Endothelial cell of umbilical vein (primary cell): Measurements from ENCODE around the gene KLHL6. TPM values are rescaled to one million over a fixed set of nuclear protein-coding genes. Genes with fewer than 3 reads are reported as not detected.
A peak's percentile ranks its signal among the peaks of the same experiment; 100 is the strongest.

Experiments
- BruUV-seq: library from RNA; stranded (reverse); fragments of 400-500 nt; replicated peaks from 2 replicates; lab custom pipeline; 2021; lab: Mats Ljungman, UMichigan
- CTCF ChIA-PET: fragments of 300-600, 350-600 bp; sonication (Branson Sonifier 250); formaldehyde crosslinking; loops from one replicate; lab custom pipeline; 2021; ENCODE audit warnings: antibody characterized with exemption, inconsistent platforms; lab: Charles Lee
- POLR2A ChIA-PET: fragments of 300-600, 350-600 bp; sonication (Branson Sonifier 250); formaldehyde crosslinking; loops from one replicate; lab custom pipeline; 2021; ENCODE audit warnings: antibody characterized with exemption, inconsistent platforms; lab: Charles Lee
- DNase-seq: peaks from one replicate; pipeline ENCODE4 v3.0.0-alpha.2; 2011; ENCODE audit warnings: low read depth, low spot score
- FAIRE-seq: peaks from 2 replicates; lab custom pipeline; 2011; peaks lifted over from hg19 to GRCh38; lab: Jason Lieb, UNC
- H2AFZ ChIP-seq: 2 replicates; pipeline ENCODE4 v1.6.0; 2012; ENCODE audit warnings: low read depth, low read length, control low read depth, inconsistent platforms
- H3K27ac ChIP-seq: 2 replicates; pipeline ENCODE4 v1.5.1; 2011; ENCODE audit warnings: low read depth, mild to moderate bottlenecking, control low read depth, low read length, moderate library complexity; ENCODE audit not compliant: insufficient read depth
- H3K27me3 ChIP-seq, 2 experiments: 2 replicates each; pipeline versions ENCODE4 v1.6.0 to v1.6.1; 2011; ENCODE audit warnings: low read length in 2 of 2, mixed read lengths in 1 of 2; ENCODE audit not compliant: control insufficient read depth in 2 of 2, insufficient read depth in 2 of 2
- H3K36me3 ChIP-seq, 2 experiments: 2 replicates in 1 of 2; 3 replicates in 1 of 2; pipeline ENCODE4 v1.5.1; 2011; ENCODE audit warnings: low read length in 2 of 2, mild to moderate bottlenecking in 1 of 2, moderate library complexity in 1 of 2; ENCODE audit not compliant: control insufficient read depth in 2 of 2, insufficient read depth in 2 of 2; ENCODE audit errors: extremely low read depth in 1 of 2
- H3K4me1 ChIP-seq: 3 replicates; pipeline ENCODE4 v1.5.1; 2011; ENCODE audit warnings: mild to moderate bottlenecking, low read length; ENCODE audit not compliant: control insufficient read depth, insufficient read depth; ENCODE audit errors: extremely low read depth
- H3K4me2 ChIP-seq: 2 replicates; pipeline ENCODE4 v1.6.1; 2011; ENCODE audit warnings: low read length, control low read depth, mixed read lengths; ENCODE audit not compliant: insufficient read depth
- H3K4me3 ChIP-seq, 3 experiments: fragments of 200-600 bp in 1 of 3; sonication (generic), shearing (Covaris generic) in 1 of 3; replicated peaks in 1 of 3; 2 replicates each; pipeline ENCODE4 v1.5.1; 2011 to 2016; ENCODE audit warnings: control low read depth in 3 of 3, low read length in 3 of 3, mild to moderate bottlenecking in 2 of 3, inconsistent platforms in 1 of 3, low read depth in 1 of 3, moderate library complexity in 1 of 3; ENCODE audit not compliant: insufficient read depth in 1 of 3
- H3K79me2 ChIP-seq: 2 replicates; pipeline ENCODE4 v1.6.0; 2012; ENCODE audit warnings: low read length, inconsistent platforms; ENCODE audit not compliant: control insufficient read depth, insufficient read depth
- H3K9ac ChIP-seq: replicated peaks from 2 replicates; pipeline ENCODE3; 2011; ENCODE audit warnings: low read length, control low read depth; ENCODE audit not compliant: insufficient read depth; ENCODE audit errors: extremely low read depth
- H3K9me1 ChIP-seq: replicated peaks from 3 replicates; pipeline ENCODE4 v1.6.0; 2011; ENCODE audit warnings: mild to moderate bottlenecking, low read length; ENCODE audit not compliant: control insufficient read depth, insufficient read depth; ENCODE audit errors: extremely low read depth
- H3K9me3 ChIP-seq: replicated peaks from 2 replicates; pipeline ENCODE4 v1.5.1; 2012; ENCODE audit warnings: low read length, inconsistent platforms; ENCODE audit not compliant: control insufficient read depth, insufficient read depth
- H4K20me1 ChIP-seq: replicated peaks from 2 replicates; pipeline ENCODE3; 2011; ENCODE audit warnings: mild to moderate bottlenecking, low read length; ENCODE audit not compliant: control insufficient read depth, insufficient read depth; ENCODE audit errors: extremely low read depth
- EZH2 ChIP-seq: IDR thresholded peaks from 2 replicates; pipeline ENCODE4 v1.6.1; 2012; ENCODE audit warnings: borderline replicate concordance, low read depth, mild to moderate bottlenecking, moderate library complexity, low read length, inconsistent platforms; ENCODE audit not compliant: severe bottlenecking
- FOS ChIP-seq: IDR thresholded peaks from 2 replicates; pipeline ENCODE4 v1.6.1; 2011; ENCODE audit warnings: mild to moderate bottlenecking, low read length, moderate library complexity, borderline replicate concordance; ENCODE audit not compliant: insufficient read depth
- GATA2 ChIP-seq: IDR thresholded peaks from 2 replicates; pipeline ENCODE4 v1.7.0; 2011; ENCODE audit warnings: low read depth, mild to moderate bottlenecking, moderate library complexity, mixed read lengths, low read length; ENCODE audit not compliant: insufficient read length, insufficient read depth
- JUN ChIP-seq: IDR thresholded peaks from 2 replicates; pipeline ENCODE4 v1.6.1; 2011; ENCODE audit warnings: borderline replicate concordance, low read depth; ENCODE audit not compliant: insufficient read length, insufficient read depth
- MYC ChIP-seq: IDR thresholded peaks from one replicate; pipeline ENCODE4 v1.6.1; 2011; ENCODE audit warnings: mild to moderate bottlenecking, low read depth, low read length
- POLR2A ChIP-seq: IDR thresholded peaks from 2 replicates; pipeline ENCODE4 v1.6.1; 2012; ENCODE audit warnings: low read depth, mild to moderate bottlenecking, control low read depth, low read length
- POLR2AphosphoS5 ChIP-seq: IDR thresholded peaks from 2 replicates; pipeline ENCODE4 v1.6.1; 2012; ENCODE audit warnings: low read depth, mild to moderate bottlenecking, control low read depth, low read length, moderate library complexity; ENCODE audit not compliant: insufficient read depth
- dilution Hi-C: fragments of 300-500 bp; cut with MboI; formaldehyde crosslinking; loops from one replicate; pipeline ENCODE4 v1.15.0; 2019; ENCODE audit warnings: low sequenced_read_pairs; ENCODE audit not compliant: extremely low pct_ligation_motif_present
- intact Hi-C: fragments of 100-400 bp; cut with micrococcal nuclease; formaldehyde crosslinking; loops from one replicate; pipeline ENCODE4 v1.10.0; 2022
- polyA plus RNA-seq, 4 experiments: library from polyadenylated mRNA; depleted of rRNA in 3 of 4; stranded (reverse) in 3 of 4; unstranded in 1 of 4; fragments of >200 nt; gene quantifications; 2 replicates each; pipeline versions ENCODE4 v1.2.1 to v1.2.3, GENCODE V29; 2011 to 2012; ENCODE audit warnings: missing spikeins in 1 of 4
- total RNA-seq: library from RNA; stranded (reverse); gene quantifications from 2 replicates; pipeline ENCODE4 v1.2.3, GENCODE V29; 2021
- TF ChIP-seq, protein P1 (sequence below): IDR thresholded peaks from 2 replicates; pipeline ENCODE4 v1.6.1; 2011; ENCODE audit not compliant: insufficient read depth, insufficient read length
- TF ChIP-seq, protein P2 (sequence below), 2 donors: IDR thresholded peaks; 1 replicate in 1 of 2; 2 replicates in 1 of 2; pipeline ENCODE4 v1.5.1; 2011; ENCODE audit warnings: low read length in 2 of 2, mild to moderate bottlenecking in 2 of 2, moderate library complexity in 2 of 2, control low read depth in 1 of 2, inconsistent platforms in 1 of 2, low read depth in 1 of 2; ENCODE audit not compliant: insufficient read depth in 1 of 2; ENCODE audit errors: extremely low read depth in 1 of 2

Gene KLHL6
- total and polyA plus RNA-seq, 2 donors (not counting 3 experiments of a cell fraction or from before 2014, with no cell fraction given) = 5.7 to 12.6 TPM

DNA sequence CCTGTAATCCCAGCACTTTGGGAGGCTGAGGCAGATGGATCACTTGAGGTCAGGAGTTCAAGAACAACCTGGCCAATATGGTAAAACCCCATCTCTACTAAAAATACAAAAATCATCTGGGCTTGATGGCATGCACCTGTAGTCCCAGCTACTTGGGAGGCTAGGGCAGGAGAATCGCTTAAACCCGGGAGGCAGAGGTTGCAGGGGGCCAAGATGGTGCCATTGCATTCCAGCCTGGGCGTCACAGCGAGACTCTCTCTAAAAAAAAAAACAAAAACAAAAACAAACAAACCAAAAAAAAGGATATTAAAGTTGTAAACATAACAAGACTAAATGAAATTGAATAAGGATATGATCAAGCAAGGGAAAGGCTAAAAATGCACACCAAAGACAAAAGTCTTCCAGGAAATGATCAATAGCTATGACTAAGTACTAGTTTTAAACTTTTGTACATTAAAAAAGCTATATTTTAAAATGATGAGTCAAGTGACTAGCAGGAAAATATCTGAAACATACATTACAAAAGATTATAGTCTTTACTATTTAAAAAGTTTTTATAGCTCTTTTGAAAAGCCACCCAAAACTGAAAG is 28.6 kb downstream of the KLHL6 start:
- POLR2A ChIA-PET = interaction anchor here (0.7 kb wide), 1 partner anchor 53 kb away, joined by 4 read pairs; no protein-coding TSS in a partner anchor
- CTCF ChIA-PET = interaction anchor here (0.7 to 2.4 kb wide), 8 partner anchors 9 to 342 kb away, joined by 3 to 8 read pairs (median 4); no protein-coding TSS in a partner anchor
- Histone ChIP-seq H3K4me1 (peaks cover 42% of the 10 kb centered on the region), H3K9me1 (no peaks in the 10 kb centered on the region), H3K27ac (peak overlapping the region; percentile 56), H3K9ac (peak overlapping the region; percentile 7), H3K36me3 (peaks cover 0 to 3% of the 10 kb centered on the region in 2 experiments), H3K4me2 (peak overlapping the region; percentile 74), H2AFZ (no peak overlapping the region), H4K20me1 (no peaks in the 10 kb centered on the region), H3K79me2 (no peaks in the 10 kb centered on the region), H3K27me3 (no peaks in the 10 kb centered on the region), H3K9me3 (no peaks in the 10 kb centered on the region), H3K4me3 (no peak overlapping the region)
- FAIRE-seq (peak; percentile 62), DNase-seq (peak; percentile 28)
- no TSS peak for BruUV-seq
- dilution Hi-C loops (no loop called here), intact Hi-C loops (no loop called here)
- TF ChIP-seq FOS (peak; percentile 77), JUN (peak; percentile 64), POLR2A (no peak)

DNA sequence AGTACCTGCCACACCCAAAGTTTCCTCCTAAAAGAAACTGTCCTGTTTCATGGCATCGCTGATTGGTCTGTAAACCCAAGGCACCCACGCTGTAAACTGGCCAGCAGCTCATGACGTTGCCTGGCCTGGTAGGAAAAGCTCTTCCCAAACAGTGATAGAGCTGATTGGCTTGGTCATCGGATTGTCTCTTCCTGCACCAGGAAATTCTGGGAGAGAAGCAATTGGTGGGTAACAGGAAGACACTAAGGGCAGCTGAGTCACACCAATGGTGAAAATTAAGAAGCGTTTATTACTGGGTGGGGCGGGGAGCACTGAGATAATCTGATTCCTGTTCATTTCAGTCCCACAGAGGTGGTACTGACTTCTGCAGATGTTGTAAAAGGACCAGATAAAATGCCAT is 31.0 kb downstream of the KLHL6 start:
- Histone ChIP-seq H3K9me1 (no peaks in the 10 kb centered on the region), H2AFZ (peak overlapping the region; percentile 9), H3K9me3 (no peaks in the 10 kb centered on the region), H3K27ac (peak overlapping the region; percentile 30), H3K79me2 (no peaks in the 10 kb centered on the region), H3K36me3 (peaks cover 0 to 3% of the 10 kb centered on the region in 2 experiments), H4K20me1 (no peaks in the 10 kb centered on the region), H3K4me1 (peaks cover 28% of the 10 kb centered on the region), H3K27me3 (no peaks in the 10 kb centered on the region), H3K9ac (no peak overlapping the region), H3K4me2 (peak overlapping the region; percentile 40), H3K4me3 (no peak overlapping the region)
- CTCF ChIA-PET = interaction anchor here (0.6 to 0.9 kb wide), 3 partner anchors 11 to 340 kb away, joined by 3 read pairs; no protein-coding TSS in a partner anchor
- dilution Hi-C loops = no loop called here
- intact Hi-C loops = no loop called here
- TF ChIP-seq POLR2AphosphoS5 (peak; percentile 61), JUN (no peak), POLR2A (no peak), FOS (peak; percentile 91), GATA2 (peak; percentile 75), EZH2 (no peak), MYC (no peak)
- TF ChIP-seq, protein P1, sequence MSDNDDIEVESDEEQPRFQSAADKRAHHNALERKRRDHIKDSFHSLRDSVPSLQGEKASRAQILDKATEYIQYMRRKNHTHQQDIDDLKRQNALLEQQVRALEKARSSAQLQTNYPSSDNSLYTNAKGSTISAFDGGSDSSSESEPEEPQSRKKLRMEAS = no peak
- TF ChIP-seq, protein P2, sequence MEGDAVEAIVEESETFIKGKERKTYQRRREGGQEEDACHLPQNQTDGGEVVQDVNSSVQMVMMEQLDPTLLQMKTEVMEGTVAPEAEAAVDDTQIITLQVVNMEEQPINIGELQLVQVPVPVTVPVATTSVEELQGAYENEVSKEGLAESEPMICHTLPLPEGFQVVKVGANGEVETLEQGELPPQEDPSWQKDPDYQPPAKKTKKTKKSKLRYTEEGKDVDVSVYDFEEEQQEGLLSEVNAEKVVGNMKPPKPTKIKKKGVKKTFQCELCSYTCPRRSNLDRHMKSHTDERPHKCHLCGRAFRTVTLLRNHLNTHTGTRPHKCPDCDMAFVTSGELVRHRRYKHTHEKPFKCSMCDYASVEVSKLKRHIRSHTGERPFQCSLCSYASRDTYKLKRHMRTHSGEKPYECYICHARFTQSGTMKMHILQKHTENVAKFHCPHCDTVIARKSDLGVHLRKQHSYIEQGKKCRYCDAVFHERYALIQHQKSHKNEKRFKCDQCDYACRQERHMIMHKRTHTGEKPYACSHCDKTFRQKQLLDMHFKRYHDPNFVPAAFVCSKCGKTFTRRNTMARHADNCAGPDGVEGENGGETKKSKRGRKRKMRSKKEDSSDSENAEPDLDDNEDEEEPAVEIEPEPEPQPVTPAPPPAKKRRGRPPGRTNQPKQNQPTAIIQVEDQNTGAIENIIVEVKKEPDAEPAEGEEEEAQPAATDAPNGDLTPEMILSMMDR (IDR thresholded peaks at IDR 0.05; ENCODE audit: extremely low read depth in 1 of 2, insufficient read depth in 1 of 2, low read depth in 1 of 2, low read length in 2 of 2) = no peak
- POLR2A ChIA-PET = no interaction called here
- FAIRE-seq (peak; percentile 88), DNase-seq (peak; percentile 49)
- BruUV-seq = no TSS peak
